Kidney (tissue), 14 donors: ENCODE results near the gene PDE9A. TPM values are rescaled to one million over a fixed set of nuclear protein-coding genes. Genes with fewer than 3 reads are reported as not detected.

Experiments
- DNase-seq, 5 donors: peaks; one replicate each; pipeline ENCODE4 v3.0.0-alpha.2; 2013 to 2020
- FAIRE-seq: peaks from 2 replicates; lab custom pipeline; 2012; peaks lifted over from hg19 to GRCh38; lab: Jason Lieb, UNC
- H3K27ac ChIP-seq, 2 donors: one replicate each; pipeline ENCODE4 v1.7.0; 2013; ENCODE audit warnings: low read depth in 2 of 2, low read length in 2 of 2, inconsistent platforms in 1 of 2
- H3K27me3 ChIP-seq: one replicate; pipeline ENCODE4 v1.7.1; 2013; ENCODE audit warnings: low read length, inconsistent platforms; ENCODE audit not compliant: control insufficient read depth, insufficient read depth
- H3K36me3 ChIP-seq, 3 donors: one replicate each; pipeline versions ENCODE4 v1.7.0 to v1.7.1; 2013; ENCODE audit warnings: low read length in 3 of 3, control low read depth in 1 of 3, inconsistent platforms in 1 of 3; ENCODE audit not compliant: insufficient read depth in 3 of 3, control insufficient read depth in 2 of 3
- H3K4me1 ChIP-seq, 3 donors: one replicate each; pipeline versions ENCODE4 v1.7.0 to v1.7.1; 2013; ENCODE audit warnings: low read length in 3 of 3, inconsistent platforms in 1 of 3, low read depth in 1 of 3; ENCODE audit not compliant: control insufficient read depth in 2 of 3, insufficient read depth in 2 of 3
- H3K4me3 ChIP-seq, 3 donors: one replicate each; pipeline versions ENCODE4 v1.7.0 to v1.8.1; 2013; ENCODE audit warnings: low read length in 3 of 3, control low read depth in 1 of 3, inconsistent platforms in 1 of 3
- H3K9ac ChIP-seq, 3 donors: one replicate each; pipeline versions ENCODE4 v1.7.0 to v1.7.1; 2013; ENCODE audit warnings: low read length in 3 of 3, control low read depth in 1 of 3, inconsistent platforms in 1 of 3
- H3K9me3 ChIP-seq, 3 donors: one replicate each; pipeline versions ENCODE4 v1.7.0 to v1.7.1; 2013; ENCODE audit warnings: low read length in 3 of 3, control low read depth in 1 of 3, inconsistent platforms in 1 of 3; ENCODE audit not compliant: control insufficient read depth in 2 of 3, insufficient read depth in 1 of 3
- CTCF ChIP-seq: IDR thresholded peaks from 3 replicates; pipeline ENCODE4 v1.5.1; 2012; ENCODE audit warnings: mild to moderate bottlenecking, moderate library complexity, borderline replicate concordance; ENCODE audit not compliant: insufficient read depth; ENCODE audit errors: extremely low read depth
- intact Hi-C: fragments of 100-400 bp; cut with DNase I; formaldehyde crosslinking; loops from one replicate; pipeline ENCODE4 v1.11.1; 2022
- polyA plus RNA-seq: library from polyadenylated mRNA; stranded (reverse); fragments of 350-450 nt; fragmentation: Illumina TruSeq; extraction: RNeasy Lipid Tissue Mini Kit (QIAGEN cat#74804); gene quantifications from one replicate; pipeline ENCODE4 v1.2.3, GENCODE V29; 2014; ENCODE audit warnings: low read depth, low replicate concordance; ENCODE audit not compliant: insufficient read depth
- total RNA-seq: library from RNA; stranded (reverse); fragmentation: NEBNext Ultra II Directional; extraction: Animal tissue kit (Norgen Biotek cat#: 25700); gene quantifications from one replicate; pipeline ENCODE4 v1.2.1, GENCODE V29; 2021
- donor health status: control.
- donor health status: control.
- donor health status: control.
- donor health status: control.
- donor health status: control.
- donor health status: DM: yes; HTN: yes; CAD: no.
- donor health status: Normal renal cell carcinoma (clear cell type).

Gene PDE9A
- total and polyA plus RNA-seq, 2 donors from 2014 or later, result 30.1 to 39.0 TPM

GRCh38 chr21:42684109-42684916, 30.9 kb downstream of the PDE9A start:
- Histone ChIP-seq H3K27ac (no peak overlapping the region), H3K36me3 (peaks cover 0 to 4% (median 0%) of the 10 kb centered on the region in 3 donors), H3K9ac (no peak overlapping the region), H3K9me3 (no peaks in the 10 kb centered on the region), H3K4me3 (no peak overlapping the region), H3K27me3 (no peaks in the 10 kb centered on the region), H3K4me1 (peaks cover 0 to 2% (median 0%) of the 10 kb centered on the region in 3 donors)
- TF ChIP-seq CTCF, result no peak
- no peak for FAIRE-seq
- intact Hi-C loops, result no loop called here
- DNase-seq, result no peak

- no peak for DNase-seq
- Histone ChIP-seq H3K9me3 (no peaks in the 10 kb centered on the region), H3K27ac (no peak overlapping the region), H3K27me3 (no peaks in the 10 kb centered on the region), H3K4me3 (no peak overlapping the region), H3K9ac (no peak overlapping the region), H3K4me1 (peaks cover 0 to 2% (median 0%) of the 10 kb centered on the region in 3 donors), H3K36me3 (peaks cover 0 to 7% (median 2%) of the 10 kb centered on the region in 3 donors)
- no peak for TF ChIP-seq CTCF
- intact Hi-C loops, result no loop called here
- no peak for FAIRE-seq
These were observed 31.6 kb downstream of the PDE9A start for GRCh38 chr21:42685036-42685435.

GRCh38 chr21:42685954-42686500, 32.6 kb downstream of the PDE9A start:
- TF ChIP-seq CTCF, result no peak
- Histone ChIP-seq H3K9ac (no peak overlapping the region), H3K4me3 (no peak overlapping the region), H3K27ac (no peak overlapping the region), H3K27me3 (no peaks in the 10 kb centered on the region), H3K9me3 (no peaks in the 10 kb centered on the region), H3K4me1 (peaks cover 0 to 2% (median 0%) of the 10 kb centered on the region in 3 donors), H3K36me3 (peaks cover 0 to 10% (median 4%) of the 10 kb centered on the region in 3 donors)
- DNase-seq (no peak), FAIRE-seq (no peak)
- intact Hi-C loops, result no loop called here
